Hematopoietic multipotent progenitor cell treated with erythropoietin and hydrocortisone succinate and interleukin-3 and kit ligand, for 8 days (in vitro differentiated cells): ENCODE measurements around the gene PYGM.
A peak's percentile ranks its signal among the peaks of the same experiment; 100 is the strongest.
"Not testable (repeated sequence)": the region's sequence is repeated elsewhere in the genome, so short reads cannot be mapped to it uniquely, and the experiment has no call there.

Source experiments
- DNase-seq: peaks from one replicate; pipeline ENCODE4 v3.0.0-alpha.2; 2015

PYGM gene

DNA sequence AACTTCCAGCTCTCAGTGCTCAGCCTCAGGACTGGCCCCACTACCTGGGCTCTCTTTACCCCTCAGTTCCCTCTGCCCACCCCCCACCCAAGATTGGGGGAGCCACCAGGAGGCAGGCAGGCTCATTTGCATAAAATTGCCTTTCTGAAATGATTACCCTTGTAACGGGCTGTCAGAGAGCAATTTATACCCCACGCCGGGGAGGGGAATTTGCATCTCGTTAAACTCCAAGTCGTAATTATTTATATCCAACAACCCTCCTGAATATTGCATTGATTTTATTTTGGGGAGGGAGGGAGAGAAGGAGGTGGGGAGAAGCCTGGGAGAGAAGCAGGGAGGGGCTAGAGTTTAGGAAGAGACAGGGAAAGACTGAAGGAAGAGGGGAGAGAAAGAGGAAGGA is 45.1 kb downstream of the PYGM start:
- DNase-seq, result no peak

DNA sequence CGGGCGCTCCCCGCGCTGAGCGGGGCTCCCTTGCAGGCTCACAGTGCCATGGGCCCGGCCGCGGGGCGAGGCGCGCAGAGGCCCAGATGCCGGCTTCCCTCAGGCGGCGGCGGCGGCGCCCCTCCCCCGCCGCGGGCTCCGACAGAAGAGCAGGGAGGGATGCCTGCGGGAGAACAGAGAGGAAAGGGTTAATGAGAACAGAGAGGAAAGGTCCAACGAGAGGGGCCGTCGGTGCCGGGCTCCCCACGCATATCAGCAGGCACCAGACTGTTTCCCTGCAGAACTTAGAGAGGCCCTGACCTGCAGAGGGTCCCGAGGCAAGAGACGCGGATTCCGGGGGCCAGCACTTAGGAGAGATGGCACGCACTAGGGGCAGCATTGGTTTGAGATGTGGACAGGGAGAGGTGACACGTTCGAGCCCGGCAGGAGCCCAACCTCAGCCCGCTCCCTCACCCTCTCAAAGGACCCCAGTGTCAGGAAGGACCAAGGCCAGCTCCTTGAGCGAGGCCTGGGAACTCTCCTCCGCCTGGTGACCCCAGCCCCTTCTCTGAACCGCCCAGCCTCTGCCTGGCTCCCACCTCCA is 45.9 kb downstream of the PYGM start:
- DNase-seq, result no peak

DNA sequence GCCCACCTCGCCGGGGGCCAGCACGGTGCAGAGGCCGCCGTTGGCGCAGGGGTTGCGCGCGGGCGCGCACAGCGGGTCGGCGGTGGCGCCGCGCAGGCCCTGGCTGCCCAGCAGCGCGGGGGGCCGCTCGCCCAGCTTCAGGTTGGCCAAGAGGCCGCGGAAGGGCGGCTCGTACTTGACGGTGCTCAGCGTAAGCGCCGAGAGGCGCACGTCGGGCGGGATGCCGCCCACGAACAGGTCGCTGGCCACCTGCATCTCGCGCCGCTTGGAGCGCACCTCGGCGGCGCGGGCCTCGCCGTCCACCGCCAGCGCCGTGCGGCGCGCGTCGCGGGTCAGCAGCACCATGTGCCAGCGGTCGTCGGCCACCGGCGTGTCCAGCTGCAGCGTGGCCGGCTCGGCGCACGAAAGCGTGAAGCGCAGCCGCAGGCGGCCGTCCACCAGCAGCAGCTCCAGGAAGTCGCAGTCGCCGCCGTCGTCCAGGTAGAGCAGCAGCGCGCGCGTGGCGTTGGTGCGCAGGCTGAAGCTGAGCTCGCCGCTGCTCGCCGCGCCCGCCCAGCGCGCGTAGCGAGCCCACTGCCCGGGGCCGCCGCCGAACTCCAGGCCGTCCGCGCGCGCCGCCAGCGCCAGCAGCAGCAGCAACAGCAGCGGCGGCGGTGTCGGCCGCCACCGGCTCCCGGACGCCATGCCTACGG is 46.6 kb downstream of the PYGM start:
- no peak for DNase-seq

DNA sequence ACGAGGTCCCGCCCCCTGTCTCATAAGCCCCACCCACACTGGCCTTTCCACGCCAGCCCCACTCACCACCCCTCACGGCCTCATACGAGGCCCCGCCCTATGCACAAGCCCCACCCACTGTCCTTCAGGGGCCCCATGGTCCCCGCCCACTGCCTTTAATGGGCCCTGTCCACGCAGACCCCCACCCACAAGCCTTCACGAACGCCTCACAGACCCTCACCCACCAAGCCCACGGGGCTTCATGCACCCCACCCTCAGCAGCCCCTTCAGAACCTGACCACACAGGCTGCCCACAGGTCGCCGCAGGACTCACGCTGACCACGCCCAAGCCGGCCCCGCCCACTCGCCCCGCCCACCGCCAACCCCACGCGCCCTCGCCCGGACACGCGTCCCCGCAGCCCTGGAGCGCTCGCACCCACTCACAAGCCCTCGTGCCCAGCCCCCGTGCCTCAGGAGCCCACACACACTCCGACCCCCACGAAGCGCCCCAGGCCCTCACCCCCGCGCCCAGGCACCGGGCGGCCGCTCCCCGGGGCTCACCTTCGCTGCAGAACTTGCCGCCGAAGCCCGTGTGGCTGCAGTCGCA is 47.3 kb downstream of the PYGM start:
- DNase-seq, result peak; percentile 9

DNA sequence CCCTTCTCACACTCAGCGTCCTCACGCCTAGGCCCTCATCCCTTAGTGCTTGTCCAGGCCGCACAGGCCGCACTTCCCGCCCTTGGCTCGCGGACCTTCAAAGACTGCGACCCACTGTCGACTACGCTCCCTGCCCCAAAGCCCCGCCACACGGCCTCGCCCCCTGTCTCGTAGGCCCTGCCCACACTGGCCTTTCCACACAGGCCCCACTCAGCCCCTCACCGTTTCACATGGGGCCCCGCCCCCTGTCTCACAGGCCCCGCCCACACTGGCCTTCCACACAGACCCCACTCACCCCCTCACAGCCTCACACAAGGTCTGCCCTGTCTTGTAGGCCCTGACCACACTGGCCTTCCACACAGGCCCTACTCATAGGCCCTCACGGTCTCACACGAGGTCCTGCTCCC is 47.8 kb downstream of the PYGM start:
- DNase-seq, result no peak

DNA sequence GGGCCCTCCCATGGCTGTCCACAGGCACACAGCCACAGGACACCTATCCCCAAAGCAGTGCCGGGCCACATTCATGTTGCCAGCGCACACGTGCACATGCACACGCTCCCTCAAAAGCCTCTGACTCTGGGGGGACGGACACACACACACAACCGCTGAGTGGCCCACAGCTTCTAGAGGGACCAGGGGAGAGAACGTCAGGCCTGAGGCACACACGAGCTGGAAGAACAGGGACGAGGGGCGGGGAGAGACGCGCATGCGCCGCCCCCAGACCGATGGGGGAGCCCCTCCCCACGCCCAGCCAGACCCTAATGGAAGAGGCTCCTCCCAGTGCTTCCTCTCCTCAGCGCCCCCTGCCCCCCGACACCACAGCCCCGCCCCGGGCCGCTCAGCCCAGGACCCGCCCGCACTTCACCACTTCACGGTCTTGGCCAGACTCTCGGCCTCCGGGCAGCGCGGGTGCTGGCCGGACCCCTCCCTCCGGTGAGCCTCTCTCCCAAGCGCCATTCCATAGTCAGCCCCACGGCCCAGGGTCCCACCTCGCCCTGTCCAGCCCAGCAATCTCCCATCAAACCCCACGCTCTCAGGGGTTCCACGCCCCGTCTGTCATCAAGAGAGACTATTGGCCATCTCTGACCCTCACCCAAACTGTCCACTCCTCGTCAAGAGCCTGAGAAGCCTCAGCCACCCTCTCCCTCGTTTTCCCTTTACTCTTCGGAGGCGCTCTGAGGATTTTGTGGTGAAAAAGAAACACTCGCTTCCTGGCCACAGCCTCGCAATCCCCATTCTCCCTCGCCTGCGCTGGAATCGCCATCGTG is 48.4 kb downstream of the PYGM start:
- DNase-seq, result no peak

DNA sequence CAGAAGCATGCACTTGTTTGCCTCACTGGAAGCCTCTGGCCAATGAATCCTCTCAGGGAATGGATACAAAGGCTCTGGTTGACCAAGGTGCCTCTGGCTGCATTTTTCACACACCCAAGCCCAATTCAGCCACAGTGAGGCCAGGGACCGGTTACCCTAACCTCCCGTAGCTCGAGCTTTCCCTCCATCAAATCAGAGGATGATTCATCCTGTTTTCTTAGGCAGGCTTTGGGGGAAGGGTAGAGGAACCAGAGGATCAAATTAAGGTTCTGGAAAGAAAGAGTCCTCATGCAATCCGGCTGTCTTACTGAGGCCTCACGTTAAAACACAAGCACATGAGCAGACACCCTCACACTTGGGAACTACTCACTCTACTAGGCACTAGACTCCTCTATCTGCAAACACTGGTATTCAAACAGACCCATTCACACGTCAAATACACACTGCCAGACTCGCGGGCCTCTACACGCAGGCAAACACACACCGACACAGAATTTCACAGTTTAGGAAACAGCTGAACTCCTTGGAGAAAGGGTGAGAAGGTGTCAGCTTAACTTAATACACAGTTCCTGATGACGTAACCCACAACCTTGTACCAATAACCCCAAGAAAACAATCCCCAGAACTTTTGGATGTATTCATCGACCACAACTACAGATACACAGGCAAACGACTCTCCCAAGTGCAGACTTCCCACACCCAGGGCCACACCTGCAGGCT is 49.2 kb downstream of the PYGM start:
- no peak for DNase-seq

DNA sequence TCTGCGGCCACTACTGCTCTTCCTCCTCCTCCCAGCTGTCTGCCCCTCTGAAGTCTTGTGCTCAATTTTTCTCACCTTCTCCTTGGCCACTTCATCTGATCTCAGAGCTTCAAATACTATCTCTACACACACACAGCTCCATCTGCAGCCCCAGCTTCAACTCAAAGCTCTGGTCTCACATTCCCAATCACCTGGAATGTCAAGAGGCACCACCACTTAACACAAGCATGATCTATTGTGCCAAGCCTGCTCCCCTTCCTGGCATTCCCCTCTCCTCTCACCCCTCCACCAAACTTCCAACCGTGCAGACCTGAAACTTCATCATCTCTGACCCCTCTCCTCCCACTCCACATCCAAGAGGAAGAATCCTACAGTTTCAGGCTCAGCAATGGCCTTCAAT is 54.3 kb downstream of the PYGM start:
- no peak for DNase-seq

DNA sequence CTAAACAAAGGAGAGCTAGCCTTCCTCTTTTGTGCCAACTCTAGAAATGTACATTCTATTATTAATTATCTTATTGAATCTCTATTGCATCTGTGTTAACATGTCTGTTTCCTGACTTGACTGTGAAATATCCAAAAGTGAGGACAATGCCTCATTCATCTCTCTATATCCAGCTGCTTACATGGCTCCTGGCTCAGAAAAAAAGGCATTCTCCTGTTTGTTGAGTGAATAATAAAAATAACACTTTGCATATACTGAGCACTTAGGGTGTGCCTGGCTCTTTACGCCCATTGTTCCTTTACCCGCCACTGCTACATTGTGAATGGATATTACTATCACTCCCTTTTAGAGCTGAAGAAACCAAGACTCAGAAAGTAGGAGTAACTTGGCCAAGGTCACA is 56.7 kb downstream of the PYGM start:
- no peak for DNase-seq

DNA sequence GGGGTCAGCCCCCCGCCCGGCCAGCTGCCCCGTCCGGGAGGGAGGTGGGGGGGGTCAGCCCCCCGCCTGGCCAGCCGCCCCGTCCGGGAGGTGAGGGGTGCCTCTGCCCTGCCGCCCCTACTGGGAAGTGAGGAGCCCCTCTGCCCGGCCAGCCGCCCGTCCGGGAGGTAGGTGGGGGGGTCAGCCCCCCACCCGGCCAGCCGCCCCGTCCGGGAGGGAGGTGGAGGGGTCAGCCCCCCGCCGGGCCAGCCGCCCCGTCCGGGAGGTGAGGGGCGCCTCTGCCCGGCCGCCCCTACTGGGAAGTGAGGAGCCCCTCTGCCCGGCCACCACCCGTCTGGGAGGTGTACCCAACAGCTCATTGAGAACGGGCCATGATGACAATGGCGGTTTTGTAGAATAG is 57.8 kb downstream of the PYGM start:
- not testable (repeated sequence) for DNase-seq

DNA sequence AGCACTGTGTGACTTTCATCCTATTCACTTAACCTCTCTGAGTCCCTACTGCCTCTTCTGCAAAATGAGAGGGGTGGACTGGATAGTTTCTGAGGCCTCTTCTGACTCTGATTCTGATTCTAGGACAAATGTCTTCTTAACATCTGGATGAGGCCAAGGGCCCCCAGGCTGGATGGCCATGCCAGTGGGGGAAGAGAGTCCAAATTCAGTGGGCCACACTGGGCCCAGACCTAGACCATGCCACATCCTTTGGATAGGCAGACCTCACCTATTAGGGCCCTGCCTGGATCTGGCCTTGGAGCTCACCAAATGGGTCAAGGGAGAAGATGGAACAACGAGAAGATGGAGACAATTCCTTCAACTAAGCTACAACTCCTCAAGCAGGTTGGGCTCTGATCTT is 61.3 kb downstream of the PYGM start:
- no peak for DNase-seq

DNA sequence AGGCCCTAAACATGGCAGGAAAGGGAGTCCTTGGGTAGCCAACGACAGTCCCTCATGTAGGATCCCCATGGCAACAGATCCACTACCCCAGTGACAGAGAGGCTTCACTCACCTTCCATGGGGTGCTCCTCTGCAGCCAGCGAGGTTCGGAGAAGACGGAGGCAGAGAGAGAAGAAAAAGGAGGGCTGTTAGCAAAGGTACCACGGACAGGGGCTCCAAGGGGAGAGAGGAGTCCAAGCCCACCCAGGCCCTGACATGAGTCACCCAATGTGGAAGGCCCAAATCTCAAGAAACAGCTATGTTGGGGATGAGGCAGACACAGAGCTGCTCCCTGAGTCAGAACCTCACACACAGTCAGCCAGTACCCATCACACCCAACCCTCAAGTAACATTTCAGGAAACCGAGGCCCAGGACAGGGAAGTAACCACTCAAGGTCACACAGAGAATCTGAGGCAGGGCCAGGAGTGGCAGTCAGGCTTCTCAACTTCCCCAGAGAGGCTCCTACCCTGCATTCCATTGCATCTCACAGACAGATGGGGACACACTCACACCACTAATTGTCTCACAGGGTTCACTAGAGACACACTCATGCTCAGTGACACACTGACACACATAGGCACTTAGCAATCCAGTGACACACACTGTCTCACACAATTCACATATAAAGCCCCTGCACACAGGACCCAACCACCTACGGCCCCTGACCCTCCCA is 62.0 kb downstream of the PYGM start:
- DNase-seq, result no peak
